A549 (cell line): ENCODE results near the gene CEP112. TPM values are rescaled to one million over a fixed set of nuclear protein-coding genes. Genes with fewer than 3 reads are reported as not detected.
A peak's percentile ranks its signal among the peaks of the same experiment; 100 is the strongest.

Experiments
- ATAC-seq, 2 experiments: fragments of 200-7000 bp in 1 of 2; fragments of >200 bp in 1 of 2; cut with Nextera tagmentation in 1 of 2; cut with Tn5 transposase in 1 of 2; 3 replicates each; pipeline versions ENCODE4 v1.8.0 to v1.9.1; 2018 to 2020; ENCODE audit warnings: mild to moderate bottlenecking in 1 of 2, moderate library complexity in 1 of 2
- CTCF ChIA-PET: fragments of 300-600 bp; sonication (Branson Sonifier 250); formaldehyde crosslinking; extraction: SDS; loops from one replicate; lab custom pipeline; 2021; ENCODE audit warnings: antibody characterized with exemption, inconsistent platforms; lab: Yijun Ruan, JAX
- POLR2A ChIA-PET: fragments of 350-600 bp; formaldehyde crosslinking; extraction: SDS; loops from one replicate; lab custom pipeline; 2021; ENCODE audit warnings: antibody characterized with exemption, inconsistent platforms; lab: Yijun Ruan, JAX
- DNase-seq, 2 experiments: peaks; one replicate each; pipeline versions ENCODE4 v3.0.0 to v3.0.0-alpha.2; 2011 to 2016; ENCODE audit warnings: low read depth in 1 of 2, low spot score in 1 of 2
- FAIRE-seq: peaks from 2 replicates; lab custom pipeline; 2011; peaks lifted over from hg19 to GRCh38; lab: Jason Lieb, UNC
- H3K27ac ChIP-seq, 2 experiments: fragments of >200 bp; sonication (Bioruptor Twin); formaldehyde crosslinking; 3 replicates each; pipeline ENCODE4 v1.5.1; 2016 to 2017
- H3K4me1 ChIP-seq: fragments of >200 bp; sonication (Bioruptor Twin); formaldehyde crosslinking; 3 replicates; pipeline ENCODE4 v1.6.1; 2016
- H3K4me2 ChIP-seq: fragments of >200 bp; sonication (Bioruptor Twin); formaldehyde crosslinking; 3 replicates; pipeline ENCODE4 v1.6.1; 2016
- H3K4me3 ChIP-seq: fragments of >200 bp; sonication (Bioruptor Twin); formaldehyde crosslinking; 3 replicates; pipeline ENCODE4 v1.5.1; 2016
- H3K9me3 ChIP-seq: fragments of >200 bp; sonication (Bioruptor Twin); formaldehyde crosslinking; 3 replicates; pipeline ENCODE4 v1.6.1; 2016
- BCL3 ChIP-seq: fragments of >200 bp; sonication (Bioruptor Twin); formaldehyde crosslinking; IDR thresholded peaks from 3 replicates; pipeline ENCODE4 v1.6.1; 2016
- BHLHE40 ChIP-seq: IDR thresholded peaks from 2 replicates; pipeline ENCODE4 v1.6.1; 2012; ENCODE audit warnings: low read depth, low read length, inconsistent platforms
- CEBPB ChIP-seq, 2 experiments: fragments of >200 bp in 1 of 2; sonication (Bioruptor Twin) in 1 of 2; formaldehyde crosslinking in 1 of 2; IDR thresholded peaks; 2 replicates each; pipeline ENCODE4 v1.6.1; 2012 to 2016
- CHD4 ChIP-seq: fragments of 200-600 bp; sonication (generic); IDR thresholded peaks from 2 replicates; pipeline ENCODE4 v1.6.1; 2016; ENCODE audit warnings: antibody characterized with exemption, mild to moderate bottlenecking, borderline replicate concordance
- EHF ChIP-seq: fragments of 250-450 bp; sonication (Bioruptor Pico); IDR thresholded peaks from 2 replicates; pipeline ENCODE4 v1.5.0; 2020; ENCODE audit warnings: mild to moderate bottlenecking
- EHMT2 ChIP-seq: fragments of 200-600 bp; sonication (generic); IDR thresholded peaks from 2 replicates; pipeline ENCODE4 v1.6.1; 2016; ENCODE audit warnings: antibody characterized with exemption, low read depth, mild to moderate bottlenecking, moderate library complexity
- EP300 ChIP-seq, 2 experiments: fragments of >200 bp; sonication (Bioruptor Twin); formaldehyde crosslinking; IDR thresholded peaks; 2 replicates in 1 of 2; 3 replicates in 1 of 2; pipeline ENCODE4 v1.6.1; 2016 to 2017
- ESRRA ChIP-seq: fragments of 150-350 bp; IDR thresholded peaks from 2 replicates; pipeline ENCODE4 v1.6.1; 2014; ENCODE audit warnings: mild to moderate bottlenecking, low read length, borderline replicate concordance
- FOSB ChIP-seq: fragments of 250-450 bp; sonication (Bioruptor Pico); IDR thresholded peaks from 2 replicates; pipeline ENCODE4 v1.5.0; 2020; ENCODE audit warnings: mild to moderate bottlenecking, moderate library complexity
- FOSL2 ChIP-seq, 2 experiments: fragments of 450-650 bp in 1 of 2; fragments of >200 bp in 1 of 2; sonication (Bioruptor Twin) in 1 of 2; formaldehyde crosslinking; IDR thresholded peaks; 2 replicates each; pipeline versions ENCODE4 v1.5.0 to v1.6.1; 2016 to 2020; ENCODE audit warnings: mild to moderate bottlenecking in 1 of 2, moderate library complexity in 1 of 2
- GATA3 ChIP-seq: IDR thresholded peaks from 2 replicates; pipeline ENCODE4 v1.6.1; 2012; ENCODE audit warnings: borderline replicate concordance
- HOXA7 ChIP-seq: fragments of 250-450 bp; sonication (Bioruptor Pico); IDR thresholded peaks from 2 replicates; pipeline ENCODE4 v1.5.0; 2020; ENCODE audit warnings: mild to moderate bottlenecking, moderate library complexity
- JUN ChIP-seq, 2 experiments: fragments of >200 bp; sonication (Bioruptor Twin); formaldehyde crosslinking; IDR thresholded peaks; 2 replicates in 1 of 2; 3 replicates in 1 of 2; pipeline ENCODE4 v1.6.1; 2016 to 2017
- JUNB ChIP-seq: fragments of >200 bp; sonication (Bioruptor Twin); formaldehyde crosslinking; IDR thresholded peaks from 2 replicates; pipeline ENCODE4 v1.6.1; 2016
- KDM1A ChIP-seq: fragments of 200-600 bp; sonication (generic); IDR thresholded peaks from 2 replicates; pipeline ENCODE4 v1.6.1; 2016; ENCODE audit warnings: low read depth, mild to moderate bottlenecking
- MAX ChIP-seq: IDR thresholded peaks from 2 replicates; pipeline ENCODE4 v1.6.1; 2012
- MAZ ChIP-seq: fragments of 150-350 bp; IDR thresholded peaks from 2 replicates; pipeline ENCODE4 v1.6.1; 2014; ENCODE audit warnings: antibody characterized with exemption, low read depth, low read length, borderline replicate concordance
- MYC ChIP-seq: IDR thresholded peaks from 2 replicates; pipeline ENCODE4 v1.6.1; 2012; ENCODE audit warnings: mild to moderate bottlenecking, inconsistent platforms, low read length, improper control_type of control experiment, borderline replicate concordance
- NPAS2 ChIP-seq: fragments of 250-450 bp; sonication (Bioruptor Pico); IDR thresholded peaks from 2 replicates; pipeline ENCODE4 v1.8.0; 2022; ENCODE audit warnings: mild to moderate bottlenecking, moderate library complexity, borderline replicate concordance
- POLR2AphosphoS2 ChIP-seq: conservative IDR thresholded peaks from 2 replicates; pipeline ENCODE4 v1.6.1; 2012; ENCODE audit warnings: low read length, improper control_type of control experiment, inconsistent platforms
- RFX5 ChIP-seq: fragments of 450-650 bp; IDR thresholded peaks from 2 replicates; pipeline ENCODE4 v1.7.1; 2014; ENCODE audit warnings: antibody characterized with exemption, mild to moderate bottlenecking, moderate library complexity
- RNF2 ChIP-seq: fragments of 200-600 bp; sonication (generic); IDR thresholded peaks from 2 replicates; pipeline ENCODE4 v1.6.1; 2016; ENCODE audit warnings: low read depth, mild to moderate bottlenecking, antibody characterized with exemption, moderate library complexity, borderline replicate concordance
- SMC3 ChIP-seq: fragments of >200 bp; sonication (Bioruptor Twin); formaldehyde crosslinking; IDR thresholded peaks from 3 replicates; pipeline ENCODE4 v1.6.1; 2018; ENCODE audit warnings: inconsistent platforms
- SREBF2 ChIP-seq: fragments of 450-650 bp; IDR thresholded peaks from 2 replicates; pipeline ENCODE4 v1.6.1; 2014; ENCODE audit warnings: mild to moderate bottlenecking, moderate library complexity
- ZSCAN20 ChIP-seq: fragments of 250-450 bp; sonication (Bioruptor Pico); IDR thresholded peaks from 2 replicates; pipeline ENCODE4 v1.8.0; 2022; ENCODE audit warnings: mild to moderate bottlenecking, moderate library complexity
- WGBS: methylation state at CpG from one replicate; pipeline ENCODE4 v1.1.6; 2017; ENCODE audit errors: missing lambda C conversion rate; 5-methylcytosine and 5-hydroxymethylcytosine counted together
- polyA plus RNA-seq, 4 experiments: library from polyadenylated mRNA; depleted of rRNA in 3 of 4; stranded (reverse); fragments of >200 nt; fragmentation: RNase III in 1 of 4; extraction: RNeasy Plus Mini Kit Qiagen cat#74134 plus additional on column Dnase treatment in 1 of 4; gene quantifications; 2 replicates in 3 of 4; 3 replicates in 1 of 4; pipeline ENCODE4 v1.2.3, GENCODE V29; 2011 to 2017
- TF ChIP-seq, protein P1 (sequence below): fragments of 450-650 bp; IDR thresholded peaks from 2 replicates; pipeline ENCODE4 v1.6.1; 2014; ENCODE audit warnings: antibody characterized with exemption

The CEP112 gene
- polyA plus RNA-seq, 2 of the 4 experiments (the other 2 are of a cell fraction): 9.6 to 15.2 TPM

GRCh38 chr17:66228887-66229782, 37.2 kb upstream of the CEP112 start, which contains the start of gene APOH:
APOH (minus strand) TSS chr17:66229415; CDS start chr17:66229379, 36 bp downstream.
- WGBS: 35% methylated on average over 20 of the region's 20 CpGs

GRCh38 chr17:66227212-66228045, 35.5 kb upstream of the CEP112 start:
- Histone ChIP-seq H3K4me1 (peaks cover 49% of the 10 kb centered on the region), H3K4me3 (no peak overlapping the region), H3K27ac (peak overlapping the region; percentile 72 to 86; a peak in 5 of 6 replicates), H3K9me3 (no peaks in the 10 kb centered on the region), H3K4me2 (no peak overlapping the region)
- DNase-seq: no peak
- POLR2A ChIA-PET: no interaction called here
- WGBS: 94% methylated on average over 4 of the region's 4 CpGs
- FAIRE-seq: no peak
- no peak for TF ChIP-seq POLR2AphosphoS2
- peak in 1 of 2 experiments; percentile 35; a peak in 1 of 4 replicates for TF ChIP-seq CEBPB (IDR thresholded peaks at IDR 0.05)
- CTCF ChIA-PET: interaction anchor here (0.6 to 1.6 kb wide), 4 partner anchors 27 to 398 kb away, joined by 3 to 6 read pairs (median 3); no protein-coding TSS in a partner anchor
- no peak for ATAC-seq

More at GRCh38 chr17:66228887-66229782, 37.2 kb upstream of the CEP112 start, which contains the start of gene APOH:
- ChIA-PET POLR2A (no interaction called here), CTCF (interaction anchor here (0.6 to 2.6 kb wide), 5 partner anchors 7 to 1254 kb away, joined by 3 to 10 read pairs (median 5); no protein-coding TSS in a partner anchor)
- no peaks in the 10 kb centered on the region for H3K9me3 ChIP-seq
- ATAC-seq (peak; percentile 60 to 83; a peak in 5 of 6 replicates), FAIRE-seq (peak; percentile 99), DNase-seq (peak; percentile 59 to 85)
- H3K4me3 ChIP-seq: no peak within 1 kb of the TSS
- peaks cover 43% of the 10 kb centered on the region for H3K4me1 ChIP-seq
- H3K4me2 ChIP-seq: peak within 1 kb of the TSS; percentile 61
- TF ChIP-seq NPAS2 (CRISPR knock-in tag): no peak
- peak in 1 of 2 experiments; percentile 27; a peak in 1 of 5 replicates for TF ChIP-seq EP300 (IDR thresholded peaks at IDR 0.05)
- TF ChIP-seq RNF2: no peak
- TF ChIP-seq SMC3: no peak
- TF ChIP-seq GATA3: peak; percentile 42; the same call in 1 of the 2 replicates
- peak; percentile 81 for TF ChIP-seq JUNB
- peak; percentile 95 for TF ChIP-seq CHD4
- TF ChIP-seq JUN (IDR thresholded peaks at IDR 0.05): peak; percentile 45 to 46; a peak in 2 of 5 replicates
- peak; percentile 80 for TF ChIP-seq FOSL2 (IDR thresholded peaks at IDR 0.05)
- peak; percentile 91 for TF ChIP-seq FOSL2 (CRISPR knock-in tag; IDR thresholded peaks at IDR 0.05)
- TF ChIP-seq CEBPB (IDR thresholded peaks at IDR 0.05): peak; percentile 52 to 59; a peak in 2 of 4 replicates
- TF ChIP-seq MYC: no peak
- TF ChIP-seq MAX: peak; percentile 68; the same call in 1 of the 2 replicates
- 0 out of 2 replicates have a peak, but pooled peaks have one; percentile 53 for TF ChIP-seq EHMT2
- TF ChIP-seq MAZ: no peak
- TF ChIP-seq ZSCAN20 (CRISPR knock-in tag): no peak
- peak; percentile 61; the same call in 1 of the 2 replicates for TF ChIP-seq KDM1A
- H3K27ac ChIP-seq: peak within 1 kb of the TSS; percentile 72 to 86

GRCh38 chr17:66222798-66223350, 30.9 kb upstream of the CEP112 start:
- DNase-seq: no peak
- peak in 1 of 2 experiments; percentile 40; a peak in 3 of 6 replicates for ATAC-seq
- 52% methylated on average over 5 of the region's 5 CpGs for WGBS
- CTCF ChIA-PET: interaction anchor here (0.6 to 3.5 kb wide), 4 partner anchors 14 to 257 kb away, joined by 3 to 20 read pairs (median 4); no protein-coding TSS in a partner anchor
- Histone ChIP-seq H3K4me3 (no peak overlapping the region), H3K27ac (peak overlapping the region; percentile 1 to 54; a peak in 3 of 6 replicates), H3K9me3 (no peaks in the 10 kb centered on the region), H3K4me1 (peaks cover 16% of the 10 kb centered on the region), H3K4me2 (peak overlapping the region; percentile 47)
- POLR2A ChIA-PET: no interaction called here
- peak; percentile 56 for FAIRE-seq
- no peak for TF ChIP-seq RNF2
- TF ChIP-seq, protein P1, sequence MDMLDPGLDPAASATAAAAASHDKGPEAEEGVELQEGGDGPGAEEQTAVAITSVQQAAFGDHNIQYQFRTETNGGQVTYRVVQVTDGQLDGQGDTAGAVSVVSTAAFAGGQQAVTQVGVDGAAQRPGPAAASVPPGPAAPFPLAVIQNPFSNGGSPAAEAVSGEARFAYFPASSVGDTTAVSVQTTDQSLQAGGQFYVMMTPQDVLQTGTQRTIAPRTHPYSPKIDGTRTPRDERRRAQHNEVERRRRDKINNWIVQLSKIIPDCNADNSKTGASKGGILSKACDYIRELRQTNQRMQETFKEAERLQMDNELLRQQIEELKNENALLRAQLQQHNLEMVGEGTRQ: no peak
- no peak for TF ChIP-seq FOSB (CRISPR knock-in tag)
- TF ChIP-seq JUN (IDR thresholded peaks at IDR 0.05): no peak
- TF ChIP-seq SREBF2: no peak
- TF ChIP-seq ESRRA: no peak
- no peak for TF ChIP-seq HOXA7
- no peak for TF ChIP-seq BHLHE40
- TF ChIP-seq RFX5: no peak
- no peak for TF ChIP-seq MAX
- TF ChIP-seq BCL3: no peak
- TF ChIP-seq EHF (CRISPR knock-in tag): no peak
